Measurements from ENCODE around the gene LDB2. TPM values are rescaled to one million over a fixed set of nuclear protein-coding genes. Genes with fewer than 3 reads are reported as not detected.

The LDB2 gene
- total and polyA plus RNA-seq, 2 donors (not counting 1 experiment from before 2014, with no cell fraction given), result not detected

- H3K9ac ChIP-seq (ENCODE audit: low read length), result no peak overlapping the region
- DNase-seq, result no peak
- Mint-ChIP-seq H3K4me1 (no peaks in the 10 kb centered on the region), H3K27ac (no peak overlapping the region), H3K9me3 (ENCODE audit: insufficient read depth) (no peaks in the 10 kb centered on the region), H3K4me3 (no peak overlapping the region), H3K27me3 (no peaks in the 10 kb centered on the region)
- TF ChIP-seq, protein P1, sequence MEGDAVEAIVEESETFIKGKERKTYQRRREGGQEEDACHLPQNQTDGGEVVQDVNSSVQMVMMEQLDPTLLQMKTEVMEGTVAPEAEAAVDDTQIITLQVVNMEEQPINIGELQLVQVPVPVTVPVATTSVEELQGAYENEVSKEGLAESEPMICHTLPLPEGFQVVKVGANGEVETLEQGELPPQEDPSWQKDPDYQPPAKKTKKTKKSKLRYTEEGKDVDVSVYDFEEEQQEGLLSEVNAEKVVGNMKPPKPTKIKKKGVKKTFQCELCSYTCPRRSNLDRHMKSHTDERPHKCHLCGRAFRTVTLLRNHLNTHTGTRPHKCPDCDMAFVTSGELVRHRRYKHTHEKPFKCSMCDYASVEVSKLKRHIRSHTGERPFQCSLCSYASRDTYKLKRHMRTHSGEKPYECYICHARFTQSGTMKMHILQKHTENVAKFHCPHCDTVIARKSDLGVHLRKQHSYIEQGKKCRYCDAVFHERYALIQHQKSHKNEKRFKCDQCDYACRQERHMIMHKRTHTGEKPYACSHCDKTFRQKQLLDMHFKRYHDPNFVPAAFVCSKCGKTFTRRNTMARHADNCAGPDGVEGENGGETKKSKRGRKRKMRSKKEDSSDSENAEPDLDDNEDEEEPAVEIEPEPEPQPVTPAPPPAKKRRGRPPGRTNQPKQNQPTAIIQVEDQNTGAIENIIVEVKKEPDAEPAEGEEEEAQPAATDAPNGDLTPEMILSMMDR (IDR thresholded peaks at IDR 0.05), result no peak
- no peak for TF ChIP-seq EZH2 (IDR thresholded peaks at IDR 0.05; ENCODE audit: borderline replicate concordance, insufficient read depth, low read depth, low read length, poor library complexity, severe bottlenecking)
- H3K79me2 ChIP-seq (ENCODE audit: control insufficient read depth, insufficient read depth, low read length), result no peaks in the 10 kb centered on the region
- no peak overlapping the region for H3K4me3 ChIP-seq (ENCODE audit: control extremely low read depth in 1 of 5, extremely low read depth in 1 of 5, insufficient read depth in 1 of 5, low read depth in 2 of 5, low read length in 4 of 5)
- H3K4me2 ChIP-seq (replicated peaks; ENCODE audit: low read depth, low read length, poor library complexity, severe bottlenecking), result no peak overlapping the region
- ATAC-seq (ENCODE audit: low read depth), result no peak
- H3K9me3 ChIP-seq (ENCODE audit: control extremely low read depth in 1 of 3, control insufficient read depth in 2 of 3, insufficient read depth in 1 of 3, low read length in 2 of 3), result peaks cover 0 to 3% (median 1%) of the 10 kb centered on the region in 3 donors
- POLR2A ChIA-PET, result no interaction called here
- peaks cover 0 to 4% (median 0%) of the 10 kb centered on the region in 4 experiments for H3K27me3 ChIP-seq (replicated peaks in 1 of 4; ENCODE audit: control extremely low read depth in 1 of 4, control insufficient read depth in 3 of 4, insufficient read depth in 4 of 4, low read length in 3 of 4)
- no peaks in the 10 kb centered on the region for H3K36me3 ChIP-seq (replicated peaks in 1 of 2; ENCODE audit: control extremely low read depth in 1 of 2, control insufficient read depth in 1 of 2, extremely low read depth in 1 of 2, insufficient read depth in 2 of 2, low read length in 1 of 2)
- H3K27ac ChIP-seq (ENCODE audit: low read length in 2 of 2), result no peak overlapping the region
- no peak overlapping the region for H2AFZ ChIP-seq (ENCODE audit: insufficient read depth, low read depth, low read length, poor library complexity, severe bottlenecking)
- 83% methylated on average over 1 of the region's 4 CpGs for WGBS (ENCODE audit: insufficient coverage)
- H3K4me1 ChIP-seq (ENCODE audit: control insufficient read depth in 2 of 2, insufficient read depth in 2 of 2, low read length in 2 of 2), result no peaks in the 10 kb centered on the region
- intact Hi-C loops (cut with micrococcal nuclease), result no loop called here
- no peaks in the 10 kb centered on the region for H4K20me1 ChIP-seq (ENCODE audit: control insufficient read depth, insufficient read depth, low read length, poor library complexity, severe bottlenecking)
- CTCF ChIA-PET, result no interaction called here
Observed at GRCh38 chr4:16484711-16485110, 413.7 kb downstream of the LDB2 start.

DNA sequence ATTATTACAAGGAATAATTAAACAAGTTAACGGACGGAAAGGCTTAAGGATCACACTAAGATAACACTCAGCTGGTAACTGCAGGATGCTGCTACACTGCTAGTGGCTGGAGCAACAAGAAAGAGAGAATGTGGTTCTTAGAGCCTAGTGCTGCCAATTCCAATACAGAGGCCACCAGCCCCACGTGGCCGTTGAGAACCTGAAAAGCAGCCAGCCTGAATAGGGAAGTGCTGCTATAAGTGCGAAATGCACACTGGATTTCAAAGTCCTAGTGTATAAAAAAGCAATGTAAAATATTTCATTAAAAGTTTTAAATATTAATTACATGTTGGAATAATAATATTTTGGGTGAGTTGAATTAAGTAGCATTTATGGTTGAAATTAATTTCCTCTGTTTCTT is 414.9 kb downstream of the LDB2 start:
- Histone ChIP-seq H3K9ac (ENCODE audit: low read length) (no peak overlapping the region), H3K4me1 (ENCODE audit: control insufficient read depth in 2 of 2, insufficient read depth in 2 of 2, low read length in 2 of 2) (no peaks in the 10 kb centered on the region), H3K27me3 (replicated peaks in 1 of 4; ENCODE audit: control extremely low read depth in 1 of 4, control insufficient read depth in 3 of 4, insufficient read depth in 4 of 4, low read length in 3 of 4) (peaks cover 0 to 4% (median 0%) of the 10 kb centered on the region in 4 experiments), H4K20me1 (ENCODE audit: control insufficient read depth, insufficient read depth, low read length, poor library complexity, severe bottlenecking) (no peaks in the 10 kb centered on the region), H3K4me2 (replicated peaks; ENCODE audit: low read depth, low read length, poor library complexity, severe bottlenecking) (no peak overlapping the region), H3K27ac (ENCODE audit: low read length in 2 of 2) (no peak overlapping the region), H3K36me3 (replicated peaks in 1 of 2; ENCODE audit: control extremely low read depth in 1 of 2, control insufficient read depth in 1 of 2, extremely low read depth in 1 of 2, insufficient read depth in 2 of 2, low read length in 1 of 2) (no peaks in the 10 kb centered on the region), H3K79me2 (ENCODE audit: control insufficient read depth, insufficient read depth, low read length) (no peaks in the 10 kb centered on the region), H3K9me3 (ENCODE audit: control extremely low read depth in 1 of 3, control insufficient read depth in 2 of 3, insufficient read depth in 1 of 3, low read length in 2 of 3) (peaks cover 0 to 3% (median 0%) of the 10 kb centered on the region in 3 donors), H3K4me3 (ENCODE audit: control extremely low read depth in 1 of 5, extremely low read depth in 1 of 5, insufficient read depth in 1 of 5, low read depth in 2 of 5, low read length in 4 of 5) (no peak overlapping the region), H2AFZ (ENCODE audit: insufficient read depth, low read depth, low read length, poor library complexity, severe bottlenecking) (no peak overlapping the region)
- ATAC-seq (ENCODE audit: low read depth) (no peak), DNase-seq (no peak)
- H3K4me1 Mint-ChIP-seq, result no peaks in the 10 kb centered on the region
- TF ChIP-seq, protein P1 (IDR thresholded peaks at IDR 0.05), result no peak
- TF ChIP-seq EZH2 (IDR thresholded peaks at IDR 0.05; ENCODE audit: borderline replicate concordance, insufficient read depth, low read depth, low read length, poor library complexity, severe bottlenecking), result no peak
- H3K27ac Mint-ChIP-seq, result no peak overlapping the region
- CTCF ChIA-PET, result no interaction called here
- 100% methylated on average over 2 of the region's 5 CpGs for WGBS (ENCODE audit: insufficient coverage)
- H3K4me3 Mint-ChIP-seq, result no peak overlapping the region
- no peaks in the 10 kb centered on the region for H3K9me3 Mint-ChIP-seq (ENCODE audit: insufficient read depth)
- POLR2A ChIA-PET, result no interaction called here
- intact Hi-C loops (cut with micrococcal nuclease), result no loop called here
- H3K27me3 Mint-ChIP-seq, result no peaks in the 10 kb centered on the region
